Endothelial cell of umbilical vein (primary cell): ENCODE measurements around the gene PPIL6. TPM values are rescaled to one million over a fixed set of nuclear protein-coding genes. Genes with fewer than 3 reads are reported as not detected.

Source experiments
- BruUV-seq: library from RNA; stranded (reverse); fragments of 400-500 nt; replicated peaks from 2 replicates; lab custom pipeline; 2021; lab: Mats Ljungman, UMichigan
- CTCF ChIA-PET: fragments of 300-600, 350-600 bp; sonication (Branson Sonifier 250); formaldehyde crosslinking; loops from one replicate; lab custom pipeline; 2021; ENCODE audit warnings: antibody characterized with exemption, inconsistent platforms; lab: Charles Lee
- POLR2A ChIA-PET: fragments of 300-600, 350-600 bp; sonication (Branson Sonifier 250); formaldehyde crosslinking; loops from one replicate; lab custom pipeline; 2021; ENCODE audit warnings: antibody characterized with exemption, inconsistent platforms; lab: Charles Lee
- DNase-seq: peaks from one replicate; pipeline ENCODE4 v3.0.0-alpha.2; 2011; ENCODE audit warnings: low read depth, low spot score
- FAIRE-seq: peaks from 2 replicates; lab custom pipeline; 2011; peaks lifted over from hg19 to GRCh38; lab: Jason Lieb, UNC
- H2AFZ ChIP-seq: 2 replicates; pipeline ENCODE4 v1.6.0; 2012; ENCODE audit warnings: low read depth, low read length, control low read depth, inconsistent platforms
- H3K27ac ChIP-seq: 2 replicates; pipeline ENCODE4 v1.5.1; 2011; ENCODE audit warnings: low read depth, mild to moderate bottlenecking, control low read depth, low read length, moderate library complexity; ENCODE audit not compliant: insufficient read depth
- H3K27me3 ChIP-seq, 2 experiments: 2 replicates each; pipeline versions ENCODE4 v1.6.0 to v1.6.1; 2011; ENCODE audit warnings: low read length in 2 of 2, mixed read lengths in 1 of 2; ENCODE audit not compliant: control insufficient read depth in 2 of 2, insufficient read depth in 2 of 2
- H3K36me3 ChIP-seq, 2 experiments: 2 replicates in 1 of 2; 3 replicates in 1 of 2; pipeline ENCODE4 v1.5.1; 2011; ENCODE audit warnings: low read length in 2 of 2, mild to moderate bottlenecking in 1 of 2, moderate library complexity in 1 of 2; ENCODE audit not compliant: control insufficient read depth in 2 of 2, insufficient read depth in 2 of 2; ENCODE audit errors: extremely low read depth in 1 of 2
- H3K4me1 ChIP-seq: 3 replicates; pipeline ENCODE4 v1.5.1; 2011; ENCODE audit warnings: mild to moderate bottlenecking, low read length; ENCODE audit not compliant: control insufficient read depth, insufficient read depth; ENCODE audit errors: extremely low read depth
- H3K4me2 ChIP-seq: 2 replicates; pipeline ENCODE4 v1.6.1; 2011; ENCODE audit warnings: low read length, control low read depth, mixed read lengths; ENCODE audit not compliant: insufficient read depth
- H3K4me3 ChIP-seq, 3 experiments: fragments of 200-600 bp in 1 of 3; sonication (generic), shearing (Covaris generic) in 1 of 3; replicated peaks in 1 of 3; 2 replicates each; pipeline ENCODE4 v1.5.1; 2011 to 2016; ENCODE audit warnings: control low read depth in 3 of 3, low read length in 3 of 3, mild to moderate bottlenecking in 2 of 3, inconsistent platforms in 1 of 3, low read depth in 1 of 3, moderate library complexity in 1 of 3; ENCODE audit not compliant: insufficient read depth in 1 of 3
- H3K79me2 ChIP-seq: 2 replicates; pipeline ENCODE4 v1.6.0; 2012; ENCODE audit warnings: low read length, inconsistent platforms; ENCODE audit not compliant: control insufficient read depth, insufficient read depth
- H3K9ac ChIP-seq: replicated peaks from 2 replicates; pipeline ENCODE3; 2011; ENCODE audit warnings: low read length, control low read depth; ENCODE audit not compliant: insufficient read depth; ENCODE audit errors: extremely low read depth
- H3K9me1 ChIP-seq: replicated peaks from 3 replicates; pipeline ENCODE4 v1.6.0; 2011; ENCODE audit warnings: mild to moderate bottlenecking, low read length; ENCODE audit not compliant: control insufficient read depth, insufficient read depth; ENCODE audit errors: extremely low read depth
- H3K9me3 ChIP-seq: replicated peaks from 2 replicates; pipeline ENCODE4 v1.5.1; 2012; ENCODE audit warnings: low read length, inconsistent platforms; ENCODE audit not compliant: control insufficient read depth, insufficient read depth
- H4K20me1 ChIP-seq: replicated peaks from 2 replicates; pipeline ENCODE3; 2011; ENCODE audit warnings: mild to moderate bottlenecking, low read length; ENCODE audit not compliant: control insufficient read depth, insufficient read depth; ENCODE audit errors: extremely low read depth
- FOS ChIP-seq: IDR thresholded peaks from 2 replicates; pipeline ENCODE4 v1.6.1; 2011; ENCODE audit warnings: mild to moderate bottlenecking, low read length, moderate library complexity, borderline replicate concordance; ENCODE audit not compliant: insufficient read depth
- JUN ChIP-seq: IDR thresholded peaks from 2 replicates; pipeline ENCODE4 v1.6.1; 2011; ENCODE audit warnings: borderline replicate concordance, low read depth; ENCODE audit not compliant: insufficient read length, insufficient read depth
- MYC ChIP-seq: IDR thresholded peaks from one replicate; pipeline ENCODE4 v1.6.1; 2011; ENCODE audit warnings: mild to moderate bottlenecking, low read depth, low read length
- POLR2A ChIP-seq: IDR thresholded peaks from 2 replicates; pipeline ENCODE4 v1.6.1; 2012; ENCODE audit warnings: low read depth, mild to moderate bottlenecking, control low read depth, low read length
- POLR2AphosphoS5 ChIP-seq: IDR thresholded peaks from 2 replicates; pipeline ENCODE4 v1.6.1; 2012; ENCODE audit warnings: low read depth, mild to moderate bottlenecking, control low read depth, low read length, moderate library complexity; ENCODE audit not compliant: insufficient read depth
- dilution Hi-C: fragments of 300-500 bp; cut with MboI; formaldehyde crosslinking; loops from one replicate; pipeline ENCODE4 v1.15.0; 2019; ENCODE audit warnings: low sequenced_read_pairs; ENCODE audit not compliant: extremely low pct_ligation_motif_present
- intact Hi-C: fragments of 100-400 bp; cut with micrococcal nuclease; formaldehyde crosslinking; loops from one replicate; pipeline ENCODE4 v1.10.0; 2022
- polyA plus RNA-seq, 4 experiments: library from polyadenylated mRNA; depleted of rRNA in 3 of 4; stranded (reverse) in 3 of 4; unstranded in 1 of 4; fragments of >200 nt; gene quantifications; 2 replicates each; pipeline versions ENCODE4 v1.2.1 to v1.2.3, GENCODE V29; 2011 to 2012; ENCODE audit warnings: missing spikeins in 1 of 4
- total RNA-seq: library from RNA; stranded (reverse); gene quantifications from 2 replicates; pipeline ENCODE4 v1.2.3, GENCODE V29; 2021
- TF ChIP-seq, protein P1 (sequence below), 2 donors: IDR thresholded peaks; 1 replicate in 1 of 2; 2 replicates in 1 of 2; pipeline ENCODE4 v1.5.1; 2011; ENCODE audit warnings: low read length in 2 of 2, mild to moderate bottlenecking in 2 of 2, moderate library complexity in 2 of 2, control low read depth in 1 of 2, inconsistent platforms in 1 of 2, low read depth in 1 of 2; ENCODE audit not compliant: insufficient read depth in 1 of 2; ENCODE audit errors: extremely low read depth in 1 of 2
- TF ChIP-seq, protein P2 (sequence below): IDR thresholded peaks from 2 replicates; pipeline ENCODE4 v1.6.1; 2011; ENCODE audit not compliant: insufficient read depth, insufficient read length

Gene PPIL6
- total and polyA plus RNA-seq, 2 donors (not counting 3 experiments of a cell fraction or from before 2014, with no cell fraction given) = 0.11 to 0.33 TPM

GRCh38 chr6:109359248-109359647 is 81.2 kb downstream of the PPIL6 start:
- no peaks in the 10 kb centered on the region for H3K9me1 ChIP-seq
- dilution Hi-C loops (no loop called here), intact Hi-C loops (no loop called here)
- ChIA-PET CTCF (interaction anchor here (1.3 kb wide), 1 partner anchor 171 kb away, joined by 4 read pairs; no protein-coding TSS in a partner anchor), POLR2A (no interaction called here)
- no TSS peak for BruUV-seq
- peaks cover 3 to 7% of the 10 kb centered on the region in 2 experiments for H3K36me3 ChIP-seq
- no peak overlapping the region for H3K4me2 ChIP-seq
- no peaks in the 10 kb centered on the region for H4K20me1 ChIP-seq
- no peak overlapping the region for H3K27ac ChIP-seq
- H3K79me2 ChIP-seq = peaks cover 3% of the 10 kb centered on the region
- no peak for TF ChIP-seq POLR2AphosphoS5
- no peak for TF ChIP-seq FOS
- no peak for TF ChIP-seq JUN
- TF ChIP-seq, protein P1, sequence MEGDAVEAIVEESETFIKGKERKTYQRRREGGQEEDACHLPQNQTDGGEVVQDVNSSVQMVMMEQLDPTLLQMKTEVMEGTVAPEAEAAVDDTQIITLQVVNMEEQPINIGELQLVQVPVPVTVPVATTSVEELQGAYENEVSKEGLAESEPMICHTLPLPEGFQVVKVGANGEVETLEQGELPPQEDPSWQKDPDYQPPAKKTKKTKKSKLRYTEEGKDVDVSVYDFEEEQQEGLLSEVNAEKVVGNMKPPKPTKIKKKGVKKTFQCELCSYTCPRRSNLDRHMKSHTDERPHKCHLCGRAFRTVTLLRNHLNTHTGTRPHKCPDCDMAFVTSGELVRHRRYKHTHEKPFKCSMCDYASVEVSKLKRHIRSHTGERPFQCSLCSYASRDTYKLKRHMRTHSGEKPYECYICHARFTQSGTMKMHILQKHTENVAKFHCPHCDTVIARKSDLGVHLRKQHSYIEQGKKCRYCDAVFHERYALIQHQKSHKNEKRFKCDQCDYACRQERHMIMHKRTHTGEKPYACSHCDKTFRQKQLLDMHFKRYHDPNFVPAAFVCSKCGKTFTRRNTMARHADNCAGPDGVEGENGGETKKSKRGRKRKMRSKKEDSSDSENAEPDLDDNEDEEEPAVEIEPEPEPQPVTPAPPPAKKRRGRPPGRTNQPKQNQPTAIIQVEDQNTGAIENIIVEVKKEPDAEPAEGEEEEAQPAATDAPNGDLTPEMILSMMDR (IDR thresholded peaks at IDR 0.05; ENCODE audit: extremely low read depth in 1 of 2, insufficient read depth in 1 of 2, low read depth in 1 of 2, low read length in 2 of 2) = no peak
- TF ChIP-seq POLR2A = no peak
- no peak for TF ChIP-seq MYC
- TF ChIP-seq, protein P2, sequence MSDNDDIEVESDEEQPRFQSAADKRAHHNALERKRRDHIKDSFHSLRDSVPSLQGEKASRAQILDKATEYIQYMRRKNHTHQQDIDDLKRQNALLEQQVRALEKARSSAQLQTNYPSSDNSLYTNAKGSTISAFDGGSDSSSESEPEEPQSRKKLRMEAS = no peak
- H3K27me3 ChIP-seq = no peaks in the 10 kb centered on the region
- H2AFZ ChIP-seq = no peak overlapping the region
- no peaks in the 10 kb centered on the region for H3K4me1 ChIP-seq
- no peak for DNase-seq
- FAIRE-seq = no peak
- no peak overlapping the region for H3K9ac ChIP-seq
- H3K4me3 ChIP-seq = no peak overlapping the region
- no peaks in the 10 kb centered on the region for H3K9me3 ChIP-seq
